Activated CD4-positive, alpha-beta T cell treated with anti-CD3 and anti-CD28 coated beads, Interleukin-2, amount 50 U/mL, for 4 hours (primary cell): Measurements from ENCODE around the gene COL8A2.
"Not testable (repeated sequence)": the region's sequence is repeated elsewhere in the genome, so short reads cannot be mapped to it uniquely, and the experiment has no call there.

Experiments used
- DNase-seq, 2 experiments: peaks; one replicate each; pipeline ENCODE4 v3.0.0-alpha.2; 2020

The COL8A2 gene

GRCh38 chr1:36125129-36125991, at the start of gene COL8A2:
Gene COL8A2 (minus strand): TSS chr1:36125222. CDS start chr1:36100242, 24,980 bp downstream.
- DNase-seq: no peak

- no peak for DNase-seq
Observed at GRCh38 chr1:36174713-36175112, 49.7 kb upstream of the COL8A2 start.

- DNase-seq: no peak
Observed at GRCh38 chr1:36172983-36173382, 48.0 kb upstream of the COL8A2 start.

GRCh38 chr1:36172017-36172747, 47.2 kb upstream of the COL8A2 start:
- DNase-seq: no peak

- DNase-seq: no peak
Observed at GRCh38 chr1:36170643-36171412, 45.8 kb upstream of the COL8A2 start.

- no peak for DNase-seq
Observed at GRCh38 chr1:36168514-36168913, 43.5 kb upstream of the COL8A2 start.

- no peak for DNase-seq
Observed at GRCh38 chr1:36166938-36167905, 42.2 kb upstream of the COL8A2 start.

- no peak for DNase-seq
Observed at GRCh38 chr1:36166136-36166535, 41.1 kb upstream of the COL8A2 start.

GRCh38 chr1:36165145-36165544, 40.1 kb upstream of the COL8A2 start:
- no peak for DNase-seq

GRCh38 chr1:36164361-36164760, 39.3 kb upstream of the COL8A2 start:
- DNase-seq: no peak

GRCh38 chr1:36163426-36163825, 38.4 kb upstream of the COL8A2 start:
- no peak for DNase-seq

- no peak for DNase-seq
Observed at GRCh38 chr1:36162680-36163239, 37.7 kb upstream of the COL8A2 start.

- peak; percentile 24 to 28 for DNase-seq
Observed at GRCh38 chr1:36161641-36162531, 36.9 kb upstream of the COL8A2 start.

GRCh38 chr1:36160949-36161485, 36.0 kb upstream of the COL8A2 start:
- DNase-seq: peak in 1 of 2 experiments; percentile 28

- no peak for DNase-seq
Observed at GRCh38 chr1:36160388-36160948, 35.4 kb upstream of the COL8A2 start.

- no peak for DNase-seq
Observed at GRCh38 chr1:36159614-36160387, 34.8 kb upstream of the COL8A2 start.

- not testable (repeated sequence) for DNase-seq
Observed at GRCh38 chr1:36158827-36159252, 33.8 kb upstream of the COL8A2 start.

- DNase-seq: no peak
Observed at GRCh38 chr1:36157973-36158826, 33.2 kb upstream of the COL8A2 start.
